MCF 10A (cell line): Measurements from ENCODE around the gene IRF9. TPM values are rescaled to one million over a fixed set of nuclear protein-coding genes. Genes with fewer than 3 reads are reported as not detected.

Experiments used
- BruUV-seq: library from RNA; stranded (reverse); fragments of 400-500 nt; replicated peaks from 2 replicates; lab custom pipeline; 2021; lab: Mats Ljungman, UMichigan
- CTCF ChIA-PET: fragments of 300-600 bp; sonication (Branson Sonifier 250); formaldehyde crosslinking; extraction: SDS; loops from one replicate; lab custom pipeline; 2021; ENCODE audit warnings: antibody characterized with exemption, inconsistent platforms; lab: Yijun Ruan, JAX
- POLR2A ChIA-PET: fragments of 300-600, 350-650 bp; sonication (Branson Sonifier 250); formaldehyde crosslinking; extraction: SDS; loops from one replicate; lab custom pipeline; 2020; ENCODE audit warnings: antibody characterized with exemption, inconsistent platforms; lab: Yijun Ruan, JAX
- DNase-seq: peaks from one replicate; pipeline ENCODE4 v3.0.0-alpha.2; 2018; ENCODE audit not compliant: unreplicated experiment
- H3K27ac Mint-ChIP-seq: one replicate; pipeline ENCODE4 v1.8.0; 2022; ENCODE audit warnings: mild to moderate bottlenecking, low read depth, mixed read lengths; ENCODE audit not compliant: unreplicated experiment
- H3K27me3 Mint-ChIP-seq: one replicate; pipeline ENCODE4 v1.8.0; 2022; ENCODE audit warnings: mixed read lengths; ENCODE audit not compliant: insufficient read depth, unreplicated experiment
- H3K36me3 Mint-ChIP-seq: one replicate; pipeline ENCODE4 v1.8.0; 2022; ENCODE audit warnings: mild to moderate bottlenecking, moderate library complexity, mixed read lengths; ENCODE audit not compliant: insufficient read depth, unreplicated experiment
- H3K4me1 Mint-ChIP-seq: one replicate; pipeline ENCODE4 v1.8.0; 2022; ENCODE audit warnings: mixed read lengths; ENCODE audit not compliant: insufficient read depth, unreplicated experiment
- H3K4me3 Mint-ChIP-seq: one replicate; pipeline ENCODE4 v1.8.0; 2022; ENCODE audit warnings: mild to moderate bottlenecking, moderate library complexity, mixed read lengths; ENCODE audit not compliant: unreplicated experiment
- H3K9me3 Mint-ChIP-seq: one replicate; pipeline ENCODE4 v1.8.0; 2022; ENCODE audit warnings: mixed read lengths; ENCODE audit not compliant: unreplicated experiment
- intact Hi-C: fragments of 100-400 bp; cut with micrococcal nuclease; formaldehyde crosslinking; loops from 2 replicates; pipeline ENCODE4 v1.14.1; 2022
- total RNA-seq: library from RNA; stranded (reverse); gene quantifications from 2 replicates; pipeline ENCODE4 v1.2.3, GENCODE V29; 2022
- TF ChIP-seq, protein P1 (sequence below): fragments of 200-600 bp; IDR thresholded peaks from one replicate; pipeline ENCODE4 v1.8.0; 2022; ENCODE audit warnings: antibody characterized with exemption, mild to moderate bottlenecking; ENCODE audit not compliant: unreplicated experiment

IRF9 gene
- total RNA-seq, 1 experiment from 2014 or later: 13.6 TPM

GRCh38 chr14:24179961-24180796, 19.1 kb downstream of the IRF9 start:
- Mint-ChIP-seq H3K36me3 (peaks cover 57% of the 10 kb centered on the region), H3K4me1 (no peaks in the 10 kb centered on the region), H3K9me3 (no peaks in the 10 kb centered on the region), H3K27me3 (no peaks in the 10 kb centered on the region), H3K4me3 (no peak overlapping the region), H3K27ac (no peak overlapping the region)
- ChIA-PET POLR2A (interaction anchor here (0.5 to 2.9 kb wide), 7 partner anchors 8 to 1199 kb away, joined by 3 to 12 read pairs (median 3); partner anchors contain the start of genes DCAF11, EMC9, IPO4 and NRL), CTCF (interaction anchor here (0.7 to 2.5 kb wide), 4 partner anchors 9 to 90 kb away, joined by 3 to 22 read pairs (median 4); partner anchors contain the start of gene IRF9)
- no peak for DNase-seq
- TF ChIP-seq, protein P1, sequence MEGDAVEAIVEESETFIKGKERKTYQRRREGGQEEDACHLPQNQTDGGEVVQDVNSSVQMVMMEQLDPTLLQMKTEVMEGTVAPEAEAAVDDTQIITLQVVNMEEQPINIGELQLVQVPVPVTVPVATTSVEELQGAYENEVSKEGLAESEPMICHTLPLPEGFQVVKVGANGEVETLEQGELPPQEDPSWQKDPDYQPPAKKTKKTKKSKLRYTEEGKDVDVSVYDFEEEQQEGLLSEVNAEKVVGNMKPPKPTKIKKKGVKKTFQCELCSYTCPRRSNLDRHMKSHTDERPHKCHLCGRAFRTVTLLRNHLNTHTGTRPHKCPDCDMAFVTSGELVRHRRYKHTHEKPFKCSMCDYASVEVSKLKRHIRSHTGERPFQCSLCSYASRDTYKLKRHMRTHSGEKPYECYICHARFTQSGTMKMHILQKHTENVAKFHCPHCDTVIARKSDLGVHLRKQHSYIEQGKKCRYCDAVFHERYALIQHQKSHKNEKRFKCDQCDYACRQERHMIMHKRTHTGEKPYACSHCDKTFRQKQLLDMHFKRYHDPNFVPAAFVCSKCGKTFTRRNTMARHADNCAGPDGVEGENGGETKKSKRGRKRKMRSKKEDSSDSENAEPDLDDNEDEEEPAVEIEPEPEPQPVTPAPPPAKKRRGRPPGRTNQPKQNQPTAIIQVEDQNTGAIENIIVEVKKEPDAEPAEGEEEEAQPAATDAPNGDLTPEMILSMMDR: no peak
- intact Hi-C loops: no loop called here
- no TSS peak for BruUV-seq

DNA sequence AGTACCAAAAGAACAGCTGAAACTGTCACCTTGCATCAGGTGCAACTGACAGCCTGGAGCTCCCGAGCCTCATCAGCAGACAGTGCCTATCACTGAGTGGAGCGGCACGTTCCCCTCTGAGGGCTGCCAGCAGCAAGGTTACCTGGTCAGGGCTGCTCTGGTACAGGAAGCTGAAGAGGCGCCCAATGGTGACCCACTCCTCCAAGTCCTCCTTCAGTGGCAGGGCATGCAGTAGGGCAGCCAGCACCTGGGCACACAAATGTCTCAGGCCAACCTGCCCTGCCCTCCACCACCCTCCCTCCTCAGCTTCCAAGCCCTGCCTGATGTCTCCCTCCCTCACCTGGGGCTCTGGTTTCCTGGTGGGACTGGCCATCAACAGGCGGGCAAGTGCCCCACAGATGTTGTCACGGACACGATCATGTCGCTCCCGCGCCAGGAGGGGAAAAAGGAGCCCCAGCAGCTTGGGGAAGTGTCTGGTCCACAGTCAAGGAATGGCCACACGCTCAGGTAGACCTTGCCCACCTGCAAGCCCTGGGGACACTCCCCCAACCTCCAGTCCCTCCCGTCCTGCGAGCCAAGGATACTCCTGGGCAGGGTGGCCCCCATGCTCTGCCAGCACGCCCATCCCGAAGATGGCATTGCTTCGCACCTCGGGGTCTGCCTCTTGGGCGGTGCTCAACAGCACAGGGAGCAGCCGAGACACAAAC, 20.5 kb downstream of the IRF9 start:
- CTCF ChIA-PET: interaction anchor here (0.6 to 2.5 kb wide), 4 partner anchors 12 to 152 kb away, joined by 3 to 22 read pairs (median 4); partner anchors contain the start of genes CIDEB and IRF9
- Mint-ChIP-seq H3K27me3 (no peaks in the 10 kb centered on the region), H3K4me3 (no peak overlapping the region), H3K27ac (no peak overlapping the region), H3K4me1 (no peaks in the 10 kb centered on the region), H3K9me3 (no peaks in the 10 kb centered on the region), H3K36me3 (peaks cover 60% of the 10 kb centered on the region)
- intact Hi-C loops: no loop called here
- no TSS peak for BruUV-seq
- no peak for DNase-seq
- TF ChIP-seq, protein P1: no peak
- POLR2A ChIA-PET: interaction anchor here (0.7 to 2.0 kb wide), 3 partner anchors 14 to 79 kb away, joined by 3 to 12 read pairs (median 4); partner anchors contain the start of genes DCAF11, NRL and TM9SF1

DNA sequence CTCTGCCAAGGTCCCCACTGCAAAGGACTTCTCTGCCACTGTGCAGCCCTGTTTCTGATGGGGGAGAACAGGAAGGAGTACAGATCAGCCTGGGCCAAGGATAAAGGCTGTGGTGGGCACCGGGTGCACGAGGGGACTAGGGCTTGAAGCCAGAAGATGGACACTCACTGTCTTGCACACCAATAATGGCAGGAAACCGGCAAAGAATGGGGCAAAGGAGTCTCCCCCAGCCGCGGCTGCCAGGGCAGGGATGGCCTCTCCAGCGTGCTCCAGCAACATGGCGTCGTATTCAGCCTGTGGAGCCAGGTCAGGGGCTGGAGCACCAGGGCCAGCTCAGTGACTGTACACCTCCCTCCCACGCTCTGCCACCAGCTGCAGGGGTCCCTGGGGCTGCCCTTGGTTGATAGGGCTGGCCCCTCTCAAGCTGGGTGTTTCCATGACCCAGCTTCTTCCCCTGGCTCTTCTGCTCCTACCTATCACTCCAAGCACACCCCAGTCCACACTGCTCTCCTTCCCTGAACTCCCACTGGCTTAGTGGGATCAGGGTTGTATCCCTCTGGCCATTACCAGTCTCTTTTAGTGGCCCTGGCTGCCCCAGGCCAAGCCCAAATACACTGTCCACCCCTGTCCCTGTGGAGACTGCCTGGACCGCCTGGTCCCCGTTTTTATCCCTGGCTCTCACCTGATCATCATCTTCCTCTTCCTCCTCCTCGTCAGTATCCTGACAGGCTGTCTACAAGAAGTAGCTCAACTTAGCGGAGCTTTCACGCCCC, 21.2 kb downstream of the IRF9 start:
- ChIA-PET POLR2A (interaction anchor here (2.0 kb wide), 1 partner anchor 68 kb away, joined by 4 read pairs; the partner anchor contains the start of genes DCAF11 and NRL), CTCF (interaction anchor here (2.5 to 7.0 kb wide), 2 partner anchors 22 kb away, joined by 22 to 51 read pairs; partner anchors contain the start of gene IRF9)
- no TSS peak for BruUV-seq
- Mint-ChIP-seq H3K9me3 (no peaks in the 10 kb centered on the region), H3K4me1 (no peaks in the 10 kb centered on the region), H3K27ac (peak overlapping the region; percentile 14), H3K4me3 (no peak overlapping the region), H3K27me3 (no peaks in the 10 kb centered on the region), H3K36me3 (peaks cover 63% of the 10 kb centered on the region)
- DNase-seq: no peak
- intact Hi-C loops: no loop called here
- TF ChIP-seq, protein P1: no peak
